A549 (cell line): Measurements from ENCODE around the gene FRMD8. TPM values are rescaled to one million over a fixed set of nuclear protein-coding genes. Genes with fewer than 3 reads are reported as not detected.
"Not testable (repeated sequence)": the region's sequence is repeated elsewhere in the genome, so short reads cannot be mapped to it uniquely, and the experiment has no call there.

Source experiments
- ATAC-seq, 2 experiments: fragments of 200-7000 bp in 1 of 2; fragments of >200 bp in 1 of 2; cut with Nextera tagmentation in 1 of 2; cut with Tn5 transposase in 1 of 2; 3 replicates each; pipeline versions ENCODE4 v1.8.0 to v1.9.1; 2018 to 2020; ENCODE audit warnings: mild to moderate bottlenecking in 1 of 2, moderate library complexity in 1 of 2
- CTCF ChIA-PET: fragments of 300-600 bp; sonication (Branson Sonifier 250); formaldehyde crosslinking; extraction: SDS; loops from one replicate; lab custom pipeline; 2021; ENCODE audit warnings: antibody characterized with exemption, inconsistent platforms; lab: Yijun Ruan, JAX
- POLR2A ChIA-PET: fragments of 350-600 bp; formaldehyde crosslinking; extraction: SDS; loops from one replicate; lab custom pipeline; 2021; ENCODE audit warnings: antibody characterized with exemption, inconsistent platforms; lab: Yijun Ruan, JAX
- DNase-seq, 2 experiments: peaks; one replicate each; pipeline versions ENCODE4 v3.0.0 to v3.0.0-alpha.2; 2011 to 2016; ENCODE audit warnings: low read depth in 1 of 2, low spot score in 1 of 2
- FAIRE-seq: peaks from 2 replicates; lab custom pipeline; 2011; peaks lifted over from hg19 to GRCh38; lab: Jason Lieb, UNC
- H3K27ac ChIP-seq, 2 experiments: fragments of >200 bp; sonication (Bioruptor Twin); formaldehyde crosslinking; 3 replicates each; pipeline ENCODE4 v1.5.1; 2016 to 2017
- H3K4me1 ChIP-seq: fragments of >200 bp; sonication (Bioruptor Twin); formaldehyde crosslinking; 3 replicates; pipeline ENCODE4 v1.6.1; 2016
- H3K4me2 ChIP-seq: fragments of >200 bp; sonication (Bioruptor Twin); formaldehyde crosslinking; 3 replicates; pipeline ENCODE4 v1.6.1; 2016
- H3K4me3 ChIP-seq: fragments of >200 bp; sonication (Bioruptor Twin); formaldehyde crosslinking; 3 replicates; pipeline ENCODE4 v1.5.1; 2016
- H3K9me3 ChIP-seq: fragments of >200 bp; sonication (Bioruptor Twin); formaldehyde crosslinking; 3 replicates; pipeline ENCODE4 v1.6.1; 2016
- CEBPB ChIP-seq, 2 experiments: fragments of >200 bp in 1 of 2; sonication (Bioruptor Twin) in 1 of 2; formaldehyde crosslinking in 1 of 2; IDR thresholded peaks; 2 replicates each; pipeline ENCODE4 v1.6.1; 2012 to 2016
- EHMT2 ChIP-seq: fragments of 200-600 bp; sonication (generic); IDR thresholded peaks from 2 replicates; pipeline ENCODE4 v1.6.1; 2016; ENCODE audit warnings: antibody characterized with exemption, low read depth, mild to moderate bottlenecking, moderate library complexity
- FOSL2 ChIP-seq, 2 experiments: fragments of 450-650 bp in 1 of 2; fragments of >200 bp in 1 of 2; sonication (Bioruptor Twin) in 1 of 2; formaldehyde crosslinking; IDR thresholded peaks; 2 replicates each; pipeline versions ENCODE4 v1.5.0 to v1.6.1; 2016 to 2020; ENCODE audit warnings: mild to moderate bottlenecking in 1 of 2, moderate library complexity in 1 of 2
- HOXA7 ChIP-seq: fragments of 250-450 bp; sonication (Bioruptor Pico); IDR thresholded peaks from 2 replicates; pipeline ENCODE4 v1.5.0; 2020; ENCODE audit warnings: mild to moderate bottlenecking, moderate library complexity
- JUNB ChIP-seq: fragments of >200 bp; sonication (Bioruptor Twin); formaldehyde crosslinking; IDR thresholded peaks from 2 replicates; pipeline ENCODE4 v1.6.1; 2016
- KDM1A ChIP-seq: fragments of 200-600 bp; sonication (generic); IDR thresholded peaks from 2 replicates; pipeline ENCODE4 v1.6.1; 2016; ENCODE audit warnings: low read depth, mild to moderate bottlenecking
- NFE2L2 ChIP-seq: fragments of 150-350 bp; conservative IDR thresholded peaks from 2 replicates; pipeline ENCODE4 v1.6.1; 2014; ENCODE audit warnings: low read length
- POLR2AphosphoS2 ChIP-seq: conservative IDR thresholded peaks from 2 replicates; pipeline ENCODE4 v1.6.1; 2012; ENCODE audit warnings: low read length, improper control_type of control experiment, inconsistent platforms
- RARB ChIP-seq: fragments of 250-450 bp; sonication (Bioruptor Pico); IDR thresholded peaks from 2 replicates; pipeline ENCODE4 v1.8.0; 2021; ENCODE audit warnings: mild to moderate bottlenecking, moderate library complexity
- TFCP2L1 ChIP-seq: fragments of 250-450 bp; sonication (Bioruptor Pico); IDR thresholded peaks from 2 replicates; pipeline ENCODE4 v1.5.0; 2021; ENCODE audit warnings: mild to moderate bottlenecking
- WGBS: methylation state at CpG from one replicate; pipeline ENCODE4 v1.1.6; 2017; ENCODE audit errors: missing lambda C conversion rate; 5-methylcytosine and 5-hydroxymethylcytosine counted together
- polyA plus RNA-seq, 4 experiments: library from polyadenylated mRNA; depleted of rRNA in 3 of 4; stranded (reverse); fragments of >200 nt; fragmentation: RNase III in 1 of 4; extraction: RNeasy Plus Mini Kit Qiagen cat#74134 plus additional on column Dnase treatment in 1 of 4; gene quantifications; 2 replicates in 3 of 4; 3 replicates in 1 of 4; pipeline ENCODE4 v1.2.3, GENCODE V29; 2011 to 2017
- TF ChIP-seq, protein P1 (sequence below): fragments of 250-450 bp; sonication (Bioruptor Pico); IDR thresholded peaks from 2 replicates; pipeline ENCODE4 v1.5.0; 2020; ENCODE audit warnings: low read depth, mild to moderate bottlenecking, moderate library complexity

Gene FRMD8
- polyA plus RNA-seq, 2 of the 4 experiments (the other 2 are of a cell fraction): 12.9 to 20.0 TPM

GRCh38 chr11:65448074-65448417 lies 61.6 kb downstream of the FRMD8 start (continued):
- TF ChIP-seq EHMT2: no peak
- no peak for TF ChIP-seq JUNB
- TF ChIP-seq, protein P1, sequence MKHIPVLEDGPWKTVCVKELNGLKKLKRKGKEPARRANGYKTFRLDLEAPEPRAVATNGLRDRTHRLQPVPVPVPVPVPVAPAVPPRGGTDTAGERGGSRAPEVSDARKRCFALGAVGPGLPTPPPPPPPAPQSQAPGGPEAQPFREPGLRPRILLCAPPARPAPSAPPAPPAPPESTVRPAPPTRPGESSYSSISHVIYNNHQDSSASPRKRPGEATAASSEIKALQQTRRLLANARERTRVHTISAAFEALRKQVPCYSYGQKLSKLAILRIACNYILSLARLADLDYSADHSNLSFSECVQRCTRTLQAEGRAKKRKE: no peak
- no peak for TF ChIP-seq TFCP2L1 (CRISPR knock-in tag)
- TF ChIP-seq RARB: no peak

DNA sequence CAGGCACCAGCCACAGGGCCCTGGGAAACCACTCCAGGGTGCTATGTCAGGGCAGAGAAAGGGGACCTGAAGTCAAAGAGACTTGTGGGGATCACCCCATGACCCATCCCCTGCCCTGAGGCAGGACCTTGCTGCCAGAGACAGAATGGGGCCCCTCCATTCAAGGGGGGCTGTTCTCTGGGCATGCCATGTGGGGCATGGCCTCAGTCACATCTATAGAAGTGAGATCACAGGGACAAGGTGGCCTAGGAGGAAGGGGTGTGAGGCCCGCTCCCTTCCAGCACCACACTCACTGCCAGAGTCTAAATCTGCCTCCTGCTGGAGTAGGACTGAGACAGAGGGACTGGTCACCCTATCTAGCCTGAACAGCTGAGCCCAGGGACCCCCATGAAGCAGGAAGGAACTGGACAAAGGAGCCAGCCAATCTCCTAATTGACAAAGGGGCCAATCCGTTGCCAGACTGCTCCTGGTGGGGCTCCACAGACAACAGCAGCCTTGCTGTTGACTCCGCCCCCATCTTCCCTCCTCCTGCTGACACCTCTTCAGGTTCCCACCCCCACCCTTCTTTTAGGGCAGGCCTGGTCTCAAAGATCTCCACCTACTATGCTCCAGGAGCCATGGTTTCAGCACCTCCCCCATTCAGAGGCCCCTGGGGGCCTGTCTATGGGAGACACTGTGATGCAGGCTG lies 62.1 kb downstream of the FRMD8 start:
- 80% methylated on average over 3 of the region's 3 CpGs for WGBS
- no peaks in the 10 kb centered on the region for H3K9me3 ChIP-seq
- FAIRE-seq: no peak
- H3K27ac ChIP-seq: peak overlapping the region in 1 of 2 experiments; percentile 76; a peak in 3 of 6 replicates
- ChIA-PET CTCF (interaction anchor here (1.0 to 5.4 kb wide), 9 partner anchors 10 to 62 kb away, joined by 3 to 36 read pairs (median 7); no protein-coding TSS in a partner anchor), POLR2A (interaction anchor here (0.6 to 6.9 kb wide), 7 partner anchors 20 to 60 kb away, joined by 4 to 68 read pairs (median 8); partner anchors contain the start of genes MALAT1 and NEAT1)
- TF ChIP-seq HOXA7 (CRISPR knock-in tag): peak; percentile 47; the same call in 1 of the 2 replicates
- TF ChIP-seq POLR2AphosphoS2: peak; percentile 94
- no peak for TF ChIP-seq KDM1A
- TF ChIP-seq TFCP2L1 (CRISPR knock-in tag): peak; percentile 73
- peak overlapping the region; percentile 13; the same call in 1 of the 3 replicates for H3K4me2 ChIP-seq
- peak in 1 of 2 experiments; percentile 64 for DNase-seq
- peak; percentile 6 to 24; a peak in 5 of 6 replicates for ATAC-seq
- no peak overlapping the region for H3K4me3 ChIP-seq
- peaks cover 71% of the 10 kb centered on the region for H3K4me1 ChIP-seq

GRCh38 chr11:65451301-65451700 lies 64.9 kb downstream of the FRMD8 start:
- POLR2A ChIA-PET, ATAC-seq, H3K4me2 ChIP-seq, FAIRE-seq, H3K27ac ChIP-seq, DNase-seq, H3K9me3 ChIP-seq, H3K4me3 ChIP-seq: not testable (repeated sequence)
- peaks cover 65% of the 10 kb centered on the region for H3K4me1 ChIP-seq
- CTCF ChIA-PET: interaction anchor here (2.2 kb wide), 1 partner anchor 28 kb away, joined by 11 read pairs; no protein-coding TSS in a partner anchor
- no CpG with 5 or more reads among the region's 30 CpGs for WGBS

- not testable (repeated sequence) for ATAC-seq, FAIRE-seq, H3K4me2 ChIP-seq, DNase-seq, H3K4me3 ChIP-seq, H3K9me3 ChIP-seq
- peak overlapping the region in 1 of 2 experiments; percentile 96; a peak in 3 of 6 replicates for H3K27ac ChIP-seq
- ChIA-PET POLR2A (interaction anchor here (1.4 kb wide), 1 partner anchor 47 kb away, joined by 4 read pairs; the partner anchor contains the start of gene MALAT1), CTCF (interaction anchor here (1.0 to 1.5 kb wide), 3 partner anchors 10 to 58 kb away, joined by 3 to 4 read pairs (median 3); no protein-coding TSS in a partner anchor)
- peaks cover 58% of the 10 kb centered on the region for H3K4me1 ChIP-seq
- WGBS: 47% methylated on average over 3 of the region's 3 CpGs
Measured at GRCh38 chr11:65452259-65452658, 65.8 kb downstream of the FRMD8 start.

- Histone ChIP-seq H3K9me3 (no peaks in the 10 kb centered on the region), H3K27ac (peak overlapping the region; percentile 6 to 96; a peak in 4 of 6 replicates), H3K4me2 (0 out of 3 replicates have a peak overlapping the region, but pooled peaks have one; percentile 17), H3K4me1 (peaks cover 52% of the 10 kb centered on the region), H3K4me3 (no peak overlapping the region)
- ChIA-PET POLR2A (interaction anchor here (0.7 to 1.5 kb wide), 3 partner anchors 15 to 922 kb away, joined by 3 to 7 read pairs (median 4); partner anchors contain the start of gene MALAT1), CTCF (interaction anchor here (0.7 to 1.5 kb wide), 6 partner anchors 9 to 57 kb away, joined by 3 to 4 read pairs (median 3); no protein-coding TSS in a partner anchor)
- DNase-seq (peak in 1 of 2 experiments; percentile 65), FAIRE-seq (no peak), ATAC-seq (0 out of 6 replicates have a peak, but pooled peaks have one; percentile 0 to 6)
- 55% methylated on average over 8 of the region's 8 CpGs for WGBS
- TF ChIP-seq NFE2L2 (no peak), FOSL2 (IDR thresholded peaks at IDR 0.05) (no peak), FOSL2 (CRISPR knock-in tag; IDR thresholded peaks at IDR 0.05) (peak; percentile 15; the same call in 1 of the 2 replicates), CEBPB (IDR thresholded peaks at IDR 0.05) (peak in 1 of 2 experiments; percentile 55; a peak in 1 of 4 replicates)
Measured at GRCh38 chr11:65452806-65453490, 66.5 kb downstream of the FRMD8 start.
